CD4-positive, alpha-beta T cell (primary cell): Measurements from ENCODE around the gene FAAP20. TPM values are rescaled to one million over a fixed set of nuclear protein-coding genes. Genes with fewer than 3 reads are reported as not detected.

ENCODE experiments used
- ATAC-seq: fragments of 200-7000 bp; cut with Tn5 transposase; one replicate; pipeline ENCODE4 v1.10.0; 2022; ENCODE audit warnings: mild to moderate bottlenecking; ENCODE audit not compliant: poor library complexity
- CTCF ChIA-PET: fragments of 350-600 bp; sonication (Branson Sonifier 250); formaldehyde crosslinking; loops from one replicate; lab custom pipeline; 2021; ENCODE audit warnings: antibody characterized with exemption, inconsistent platforms; lab: Charles Lee
- POLR2A ChIA-PET: fragments of 350-600 bp; sonication (Branson Sonifier 250); formaldehyde crosslinking; loops from one replicate; lab custom pipeline; 2021; ENCODE audit warnings: antibody characterized with exemption, inconsistent platforms; lab: Charles Lee
- DNase-seq, 14 experiments: peaks; one replicate each; pipeline ENCODE4 v3.0.0-alpha.2; 2013 to 2020; ENCODE audit warnings: mixed read lengths in 2 of 14
- H3K27ac ChIP-seq, 2 donors: one replicate each; pipeline versions ENCODE4 v1.5.1 to v1.7.0; 2013; ENCODE audit warnings: low read length in 2 of 2, low read depth in 1 of 2, mild to moderate bottlenecking in 1 of 2
- H3K27me3 ChIP-seq, 2 experiments: 1 replicate in 1 of 2; 2 replicates in 1 of 2; pipeline versions ENCODE4 v1.6.1 to v1.7.0; 2013; ENCODE audit warnings: low read length in 2 of 2, control low read depth in 1 of 2, mild to moderate bottlenecking in 1 of 2, moderate library complexity in 1 of 2; ENCODE audit not compliant: insufficient read depth in 2 of 2, control insufficient read depth in 1 of 2
- H3K36me3 ChIP-seq: one replicate; pipeline ENCODE4 v1.6.1; 2013; ENCODE audit warnings: low read length, control low read depth; ENCODE audit not compliant: insufficient read depth
- H3K4me1 ChIP-seq: one replicate; pipeline ENCODE4 v1.6.1; 2013; ENCODE audit warnings: low read length, control low read depth; ENCODE audit not compliant: insufficient read depth
- H3K4me3 ChIP-seq: one replicate; pipeline ENCODE4 v1.5.1; 2013; ENCODE audit warnings: mild to moderate bottlenecking, low read length, moderate library complexity
- H3K9me3 ChIP-seq, 2 experiments: 1 replicate in 1 of 2; 2 replicates in 1 of 2; pipeline versions ENCODE4 v1.6.1 to v1.7.0; 2013; ENCODE audit warnings: low read length in 2 of 2, mild to moderate bottlenecking in 2 of 2, control low read depth in 1 of 2, moderate library complexity in 1 of 2; ENCODE audit not compliant: control insufficient read depth in 1 of 2, insufficient read depth in 1 of 2
- H3K27ac Mint-ChIP-seq: one replicate; pipeline ENCODE4 v1.8.0; 2020; ENCODE audit warnings: mixed read lengths
- H3K27me3 Mint-ChIP-seq: one replicate; pipeline ENCODE4 v1.8.0; 2021; ENCODE audit warnings: mixed read lengths
- H3K36me3 Mint-ChIP-seq: one replicate; pipeline ENCODE4 v1.8.0; 2021; ENCODE audit warnings: low read depth, mixed read lengths
- H3K4me1 Mint-ChIP-seq: one replicate; pipeline ENCODE4 v1.8.0; 2021; ENCODE audit warnings: low read depth, mixed read lengths
- H3K4me3 Mint-ChIP-seq: one replicate; pipeline ENCODE4 v1.8.0; 2020; ENCODE audit warnings: mild to moderate bottlenecking, mixed read lengths
- H3K9me3 Mint-ChIP-seq: one replicate; pipeline ENCODE4 v1.8.0; 2020; ENCODE audit warnings: mixed read lengths
- CTCF ChIP-seq: fragments of 200-600 bp; IDR thresholded peaks from one replicate; pipeline ENCODE4 v1.8.0; 2022; ENCODE audit warnings: antibody characterized with exemption, mild to moderate bottlenecking
- intact Hi-C, 2 experiments: fragments of 100-400 bp; cut with DNase I in 1 of 2; cut with micrococcal nuclease in 1 of 2; formaldehyde crosslinking; loops; one replicate each; pipeline versions ENCODE4 v1.15.1 to v1.9.0; 2023 to 2025; cut with DNase I, micrococcal nuclease
- total RNA-seq, 174 experiments: library from RNA in 2 of 174; stranded (reverse) in 2 of 174; gene quantifications; one replicate each; pipeline ENCODE4 v1.2.3 and lab custom pipeline; 2021 to 2026

FAAP20 gene
- total RNA-seq, 2 experiments from 2014 or later, result 51.7 to 53.1 TPM

- intact Hi-C loops, result no loop called here
- Histone ChIP-seq H3K27me3 (no peaks in the 10 kb centered on the region), H3K4me1 (peaks cover 28% of the 10 kb centered on the region), H3K4me3 (peak overlapping the region; percentile 42), H3K27ac (peak overlapping the region in 1 of 2 donors; percentile 35), H3K9me3 (peaks cover 0 to 3% of the 10 kb centered on the region in 2 experiments), H3K36me3 (no peaks in the 10 kb centered on the region)
- no peaks in the 10 kb centered on the region for H3K9me3 Mint-ChIP-seq
- H3K36me3 Mint-ChIP-seq, result no peaks in the 10 kb centered on the region
- H3K4me3 Mint-ChIP-seq, result peak overlapping the region; percentile 68
- ATAC-seq, result peak; percentile 92
- no peak for TF ChIP-seq CTCF
- no peaks in the 10 kb centered on the region for H3K27me3 Mint-ChIP-seq
- CTCF ChIA-PET, result interaction anchor here (1.8 to 2.5 kb wide), 3 partner anchors 10 to 176 kb away, joined by 4 to 11 read pairs (median 6); partner anchors contain the start of gene FAAP20
- no peak overlapping the region for H3K27ac Mint-ChIP-seq
- POLR2A ChIA-PET, result interaction anchor here (0.6 to 2.4 kb wide), 7 partner anchors 22 to 51 kb away, joined by 3 to 16 read pairs (median 6); partner anchors contain the start of gene SKI
- DNase-seq, result peak; percentile 91 to 97 (median 96)
- peaks cover 5% of the 10 kb centered on the region for H3K4me1 Mint-ChIP-seq
Observed at GRCh38 chr1:2205191-2205952, 10.8 kb upstream of the FAAP20 start.

GRCh38 chr1:2204415-2205190, 10.0 kb upstream of the FAAP20 start:
- peak in 1 of 14 experiments; percentile 91 for DNase-seq
- H3K27ac Mint-ChIP-seq, result no peak overlapping the region
- H3K36me3 Mint-ChIP-seq, result no peaks in the 10 kb centered on the region
- H3K9me3 Mint-ChIP-seq, result no peaks in the 10 kb centered on the region
- Histone ChIP-seq H3K27me3 (no peaks in the 10 kb centered on the region), H3K27ac (peak overlapping the region; percentile 18 to 35), H3K9me3 (peaks cover 0 to 3% of the 10 kb centered on the region in 2 experiments), H3K36me3 (no peaks in the 10 kb centered on the region), H3K4me3 (peak overlapping the region; percentile 39), H3K4me1 (peaks cover 36% of the 10 kb centered on the region)
- peak; percentile 49 for ATAC-seq
- H3K4me1 Mint-ChIP-seq, result peaks cover 8% of the 10 kb centered on the region
- CTCF ChIA-PET, result interaction anchor here (1.8 to 2.5 kb wide), 3 partner anchors 9 to 177 kb away, joined by 4 to 11 read pairs (median 6); partner anchors contain the start of gene FAAP20
- H3K27me3 Mint-ChIP-seq, result no peaks in the 10 kb centered on the region
- TF ChIP-seq CTCF, result no peak
- intact Hi-C loops, result loop anchor here in 1 of 2 experiments (5.0 kb wide), 2 partner anchors 323 to 438 kb away; partner anchors contain the start of gene PANK4
- POLR2A ChIA-PET, result interaction anchor here (0.6 to 2.4 kb wide), 7 partner anchors 10 to 802 kb away, joined by 3 to 10 read pairs (median 6); partner anchors contain the start of genes FAAP20, MORN1, RER1 and SKI
- H3K4me3 Mint-ChIP-seq, result no peak overlapping the region
